HL-60/S4 treated with retinoic acid at 250 ng/mL for 4 days and 3 days (cell line): ENCODE measurements around the gene MPPED1.

Experiments used
- in situ Hi-C: fragments of 300-500 bp; cut with MboI; formaldehyde crosslinking; loops from 2 replicates; pipeline ENCODE4 v1.7.0; 2022; ENCODE audit warnings: low sequenced_read_pairs

Gene MPPED1

DNA sequence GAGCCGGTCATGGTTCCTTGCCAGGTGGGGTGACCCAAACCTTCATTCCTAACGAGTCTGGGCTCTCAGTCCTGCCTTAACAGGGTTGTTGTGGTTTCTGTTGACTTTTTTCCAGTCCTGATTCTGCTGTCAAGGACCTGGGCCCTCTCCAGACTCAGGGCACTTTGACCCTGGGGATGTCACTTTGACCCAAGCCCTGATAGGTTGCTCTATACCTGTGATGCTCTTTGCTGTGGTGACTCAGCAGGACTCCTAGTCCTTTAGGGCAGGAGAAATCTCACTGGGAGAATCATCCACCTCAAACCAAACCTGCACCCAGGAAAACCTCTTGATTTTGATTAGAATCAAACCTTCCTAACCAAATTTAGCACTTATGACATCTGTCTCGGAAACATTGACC is 20.5 kb upstream of the MPPED1 start:
- in situ Hi-C loops: loop anchor here (25.0 kb wide), 1 partner anchor 1246 kb away; no protein-coding TSS in a partner anchor

GRCh38 chr22:43392385-43392989 is 19.3 kb upstream of the MPPED1 start:
- in situ Hi-C loops: loop anchor here (25.0 kb wide), 1 partner anchor 1245 kb away; no protein-coding TSS in a partner anchor

DNA sequence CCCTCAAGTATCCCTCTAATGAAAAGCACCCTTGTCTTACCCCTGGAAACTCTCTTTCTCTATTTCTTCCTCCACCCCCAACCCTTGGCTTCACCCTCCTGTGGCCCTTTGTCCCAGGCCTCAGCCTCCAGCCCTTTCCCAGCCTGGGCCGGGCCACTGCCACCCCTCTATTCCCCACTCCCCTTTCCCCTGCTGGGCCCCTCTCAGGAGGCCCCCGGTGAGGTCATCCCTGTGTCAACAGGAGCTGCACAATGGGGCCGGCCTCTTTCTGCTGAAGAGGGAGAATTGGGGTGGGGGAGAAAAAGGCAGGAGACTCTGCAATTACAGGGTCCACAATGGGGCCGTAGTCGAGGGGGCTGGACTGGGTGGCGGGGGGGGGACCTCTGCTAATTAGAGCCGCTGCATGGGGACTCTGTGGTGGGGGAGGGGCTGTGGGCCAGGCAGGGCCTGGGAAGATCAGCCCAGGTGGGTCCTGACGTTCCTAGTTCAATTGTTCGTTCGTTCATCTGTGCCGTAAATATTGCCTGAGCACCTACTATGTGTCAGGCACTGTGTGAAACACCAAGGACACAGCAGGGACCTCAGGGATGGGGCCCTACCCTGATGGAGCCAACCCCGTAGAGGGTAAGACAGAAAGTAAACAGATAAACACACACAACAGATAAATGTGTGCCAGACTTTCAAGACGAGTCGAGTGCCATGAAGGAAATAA is 18.5 kb upstream of the MPPED1 start:
- in situ Hi-C loops: loop anchor here (25.0 kb wide), 1 partner anchor 1244 kb away; no protein-coding TSS in a partner anchor

- in situ Hi-C loops: loop anchor here (25.0 kb wide), 1 partner anchor 1243 kb away; no protein-coding TSS in a partner anchor
These were observed 17.9 kb upstream of the MPPED1 start for GRCh38 chr22:43393844-43394474.

- in situ Hi-C loops: loop anchor here (25.0 kb wide), 1 partner anchor 1242 kb away; no protein-coding TSS in a partner anchor
These were observed 16.6 kb upstream of the MPPED1 start for GRCh38 chr22:43395086-43395695.

GRCh38 chr22:43396321-43396933 is 15.4 kb upstream of the MPPED1 start:
- in situ Hi-C loops: loop anchor here (25.0 kb wide), 1 partner anchor 1241 kb away; no protein-coding TSS in a partner anchor

GRCh38 chr22:43396934-43397457 is 14.8 kb upstream of the MPPED1 start:
- in situ Hi-C loops: loop anchor here (25.0 kb wide), 1 partner anchor 1240 kb away; no protein-coding TSS in a partner anchor

- in situ Hi-C loops: loop anchor here (25.0 kb wide), 1 partner anchor 1240 kb away; no protein-coding TSS in a partner anchor
These were observed 14.0 kb upstream of the MPPED1 start for GRCh38 chr22:43397766-43398165.

DNA sequence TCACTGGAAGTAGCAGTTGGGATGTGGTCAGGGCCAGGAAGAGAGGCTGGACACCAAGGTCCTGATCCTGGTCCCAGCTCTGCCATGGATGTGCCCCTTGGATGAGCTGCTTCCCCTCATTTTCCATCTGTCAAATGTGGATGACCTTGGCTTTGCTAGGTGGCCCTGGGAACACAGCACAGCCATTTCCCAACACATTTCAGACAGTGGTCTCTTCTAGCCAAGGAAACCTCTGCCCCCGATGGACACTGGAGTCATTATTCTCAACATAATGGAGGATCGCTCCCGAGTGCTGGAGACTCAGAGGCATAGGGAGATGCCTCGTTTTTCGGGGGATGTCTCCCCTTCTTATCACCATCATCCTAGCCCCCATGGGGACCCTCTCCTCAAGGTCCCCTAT is 13.6 kb upstream of the MPPED1 start:
- in situ Hi-C loops: loop anchor here (25.0 kb wide), 1 partner anchor 1239 kb away; no protein-coding TSS in a partner anchor

- in situ Hi-C loops: loop anchor here (25.0 kb wide), 1 partner anchor 1238 kb away; no protein-coding TSS in a partner anchor
These were observed 12.9 kb upstream of the MPPED1 start for GRCh38 chr22:43398910-43399309.

DNA sequence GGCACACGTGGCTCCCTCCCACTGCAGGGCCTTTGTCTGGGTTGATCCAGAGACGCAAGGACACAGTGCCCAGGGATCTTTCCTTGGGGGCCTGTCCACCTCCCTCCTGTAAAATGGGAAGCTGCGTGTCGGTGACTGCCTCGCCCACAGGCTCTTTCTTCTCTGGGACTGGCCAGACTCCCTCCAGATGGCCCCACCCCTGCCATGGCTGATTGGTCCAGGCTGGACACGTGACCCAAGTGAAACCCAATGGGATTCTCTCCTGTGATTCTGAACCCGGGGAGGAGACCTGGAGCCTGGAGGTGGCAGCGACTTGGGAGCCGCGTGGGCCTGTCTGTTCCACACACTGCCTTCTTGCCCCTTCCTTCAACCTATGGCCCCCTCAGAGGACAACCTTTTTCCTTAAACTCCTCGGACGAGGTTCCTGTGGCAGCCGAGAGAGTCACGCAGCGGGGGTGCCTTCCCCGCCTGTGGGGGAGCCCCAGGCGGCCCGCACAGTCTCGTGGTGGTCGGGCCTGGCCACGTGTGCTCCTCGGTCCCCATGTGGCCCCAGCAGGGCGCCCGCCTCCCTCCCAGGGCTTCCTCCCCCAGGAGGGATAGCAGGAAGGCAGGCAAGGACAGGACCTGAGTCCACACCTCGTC is 12.4 kb upstream of the MPPED1 start:
- in situ Hi-C loops: loop anchor here (25.0 kb wide), 1 partner anchor 1238 kb away; no protein-coding TSS in a partner anchor

DNA sequence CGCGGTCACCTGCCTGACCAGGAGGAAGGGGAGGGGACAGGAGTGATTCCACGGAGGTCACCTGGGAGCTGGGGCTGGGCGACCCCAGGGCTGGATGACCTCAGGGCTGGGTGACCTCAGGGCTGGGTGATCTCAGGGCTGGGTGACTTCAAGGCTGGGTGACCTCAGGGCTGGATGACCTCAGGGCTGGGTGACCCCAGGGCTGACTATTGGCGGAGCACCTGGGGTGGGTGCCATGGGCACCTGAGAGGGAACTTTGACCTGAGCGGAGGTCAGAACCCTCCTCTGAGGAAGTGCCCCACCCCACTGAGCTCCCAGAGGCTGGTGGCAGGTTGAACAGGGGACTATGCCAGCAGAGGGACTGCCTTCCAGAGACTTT is 11.8 kb upstream of the MPPED1 start:
- in situ Hi-C loops: loop anchor here (25.0 kb wide), 1 partner anchor 1237 kb away; no protein-coding TSS in a partner anchor

DNA sequence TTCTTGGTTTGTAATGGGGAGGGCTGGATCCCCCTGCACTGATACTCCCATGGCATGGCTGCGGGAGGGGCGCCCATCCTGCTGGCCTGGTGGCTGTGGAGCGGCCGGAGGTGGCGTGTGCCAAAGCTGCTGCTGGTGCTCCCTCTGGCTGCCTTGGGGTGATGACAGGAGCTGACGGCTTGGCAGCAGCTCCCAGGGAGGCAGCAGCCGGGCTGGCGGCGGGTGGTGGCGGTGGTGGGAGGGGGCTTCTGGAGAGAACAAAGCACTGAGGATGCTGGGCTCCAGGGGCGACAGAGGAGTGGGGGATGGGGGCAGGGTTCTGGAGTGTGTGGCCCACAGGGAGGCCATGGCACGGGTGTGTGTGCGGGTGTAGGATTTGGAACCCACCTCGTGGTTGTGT is 11.4 kb upstream of the MPPED1 start:
- in situ Hi-C loops: no loop called here

DNA sequence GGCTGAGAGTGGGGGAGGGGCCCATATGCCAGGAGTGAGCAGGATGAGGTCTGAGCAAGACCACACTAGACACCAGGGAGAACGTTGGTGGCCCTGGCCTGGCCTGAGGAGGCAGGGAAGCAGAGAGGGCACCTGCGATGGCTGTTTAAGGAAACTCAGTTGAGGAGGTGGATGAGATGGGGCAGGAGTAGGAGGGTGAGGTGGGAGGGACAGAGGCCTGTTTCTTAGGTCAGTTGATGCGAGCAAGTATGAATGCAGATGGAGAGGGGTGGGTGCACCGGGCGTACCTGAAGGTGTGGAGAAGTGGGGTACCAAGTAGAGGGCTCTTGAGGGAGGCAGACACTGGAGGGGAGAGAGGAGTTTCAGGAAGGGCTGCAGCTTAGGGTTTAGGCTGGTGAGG is 10.6 kb upstream of the MPPED1 start:
- in situ Hi-C loops: no loop called here

- in situ Hi-C loops: no loop called here
These were observed 10.2 kb upstream of the MPPED1 start for GRCh38 chr22:43401661-43402060.

DNA sequence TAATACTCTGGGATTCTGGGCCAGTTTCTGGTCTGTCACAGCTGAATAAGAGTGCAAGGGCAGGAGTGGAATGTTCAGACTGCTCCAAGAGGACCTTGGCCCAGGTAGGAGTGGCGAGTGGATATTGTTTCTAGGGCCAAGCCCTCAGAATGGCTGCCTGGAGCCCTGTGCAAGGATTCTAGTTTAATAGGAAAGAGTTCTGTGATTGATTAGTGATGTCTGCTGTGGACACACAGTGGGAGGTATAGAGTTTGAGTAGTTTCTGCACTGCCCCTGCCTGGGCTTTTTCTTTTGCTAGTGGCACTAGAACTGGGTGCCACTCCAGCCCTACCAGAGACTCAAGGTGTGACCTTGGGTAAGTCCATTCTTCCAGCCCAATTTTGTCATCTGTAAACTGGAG is 9.7 kb upstream of the MPPED1 start:
- in situ Hi-C loops: no loop called here

DNA sequence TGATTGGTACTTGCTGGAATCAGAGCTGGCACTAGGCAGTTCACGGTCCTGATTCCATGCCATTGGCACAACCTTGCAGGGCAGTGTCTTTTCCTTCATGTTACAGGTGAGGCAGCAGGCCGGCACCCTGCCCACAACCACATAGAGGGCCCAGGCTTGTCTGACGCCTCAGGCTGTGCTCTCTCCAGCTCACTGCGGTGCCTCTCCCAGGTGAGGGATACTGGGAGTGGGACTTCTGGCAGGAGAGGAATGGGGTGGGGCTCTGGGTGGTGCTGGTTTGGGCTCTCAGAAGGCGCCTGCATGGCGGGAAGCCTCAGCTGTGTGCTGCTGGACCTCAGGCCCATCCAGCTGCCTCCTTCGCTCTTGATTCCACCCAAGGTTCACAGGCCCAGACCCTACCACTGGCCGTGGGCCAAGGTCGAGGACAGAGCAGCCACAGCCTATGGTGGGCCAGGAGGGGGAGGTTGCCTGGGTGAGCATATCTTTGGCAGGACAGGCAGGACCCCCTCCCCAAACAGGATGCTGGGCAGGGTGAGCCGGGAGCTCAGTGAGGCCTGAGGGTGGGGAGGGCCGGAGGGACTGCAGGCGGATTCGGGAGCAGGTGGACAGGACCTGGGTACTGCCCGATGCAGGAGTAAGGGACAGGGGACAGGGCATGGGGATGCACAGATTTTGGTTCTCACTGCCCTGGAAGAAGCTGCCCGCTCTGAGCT is 7.0 kb upstream of the MPPED1 start:
- in situ Hi-C loops: no loop called here

DNA sequence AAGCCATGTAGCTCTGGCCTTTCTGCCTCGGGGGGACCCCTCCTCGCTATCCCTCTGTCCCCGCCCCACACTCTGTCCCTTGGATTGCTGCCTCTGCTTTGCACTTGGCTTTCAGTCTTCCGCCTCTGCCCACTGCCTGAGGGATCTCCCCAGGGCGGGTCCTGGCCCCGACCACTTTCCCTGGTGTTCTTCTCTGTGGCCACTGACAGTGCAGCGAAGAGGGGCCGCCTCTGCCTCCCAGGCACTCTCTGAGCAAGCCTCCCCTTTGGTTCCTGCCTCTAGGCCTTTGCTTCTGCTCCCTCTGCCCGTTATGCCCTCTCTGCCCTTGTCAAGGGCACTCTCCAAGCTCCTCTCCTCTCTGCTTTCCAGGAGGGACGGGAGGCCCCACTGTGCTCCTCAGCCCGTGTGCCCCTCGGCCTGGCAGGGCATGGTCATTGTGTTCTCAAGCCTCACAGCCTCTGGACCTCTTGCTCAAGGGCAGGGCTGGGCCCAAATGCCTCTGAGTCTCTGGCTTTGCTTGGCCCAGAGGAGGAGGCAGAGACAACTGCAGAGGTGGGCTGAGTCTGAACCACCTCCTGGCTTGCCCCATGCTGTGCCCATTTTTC is 5.5 kb upstream of the MPPED1 start:
- in situ Hi-C loops: no loop called here

GRCh38 chr22:43407591-43407990 is 4.2 kb upstream of the MPPED1 start:
- in situ Hi-C loops: no loop called here
